ENCODE results near the gene AHCYL1. TPM values are rescaled to one million over a fixed set of nuclear protein-coding genes. Genes with fewer than 3 reads are reported as not detected.

AHCYL1 gene
- total RNA-seq, 1 experiment from 2014 or later, result 44.4 TPM

DNA sequence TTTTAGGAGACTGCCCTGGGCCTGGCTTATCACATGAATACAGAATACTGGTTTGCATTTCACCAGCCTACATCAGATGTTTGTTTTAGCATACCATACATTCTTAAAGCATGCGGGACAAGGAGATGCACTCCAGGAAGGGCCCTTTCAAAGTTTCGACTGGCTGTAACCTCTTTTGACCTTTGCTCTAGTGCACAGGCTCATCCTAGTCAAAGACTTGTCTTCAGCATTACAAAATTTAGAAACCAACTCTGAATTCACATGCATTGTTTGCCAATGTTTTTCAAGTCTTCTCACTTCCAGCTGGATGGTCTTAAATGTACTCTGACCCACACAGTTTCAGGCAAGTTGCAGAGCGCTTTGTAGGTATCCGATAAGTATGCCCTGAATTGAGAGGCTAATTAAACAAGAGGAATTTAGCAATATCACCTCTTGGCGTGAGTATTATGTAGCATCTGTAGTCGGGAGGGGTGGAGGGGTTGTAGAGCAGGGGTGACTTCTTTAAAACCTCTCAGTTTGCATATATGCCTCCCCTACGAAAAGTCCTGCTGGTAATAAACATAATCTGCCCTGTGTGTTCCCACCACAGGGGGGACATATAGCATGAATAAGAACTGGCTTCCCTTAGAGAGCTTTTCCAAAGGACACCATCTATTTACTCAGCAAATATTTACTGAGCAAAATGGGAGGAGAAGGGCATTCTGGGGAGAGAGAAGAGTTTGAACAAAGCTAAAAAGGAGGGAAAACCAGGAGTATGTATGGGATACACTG, 24.4 kb upstream of the AHCYL1 start:
- Histone ChIP-seq H3K36me3 (no peaks in the 10 kb centered on the region), H3K27ac (peak overlapping the region; percentile 5; the same call in 1 of the 2 replicates), H3K27me3 (no peaks in the 10 kb centered on the region), H3K4me1 (peaks cover 24% of the 10 kb centered on the region), H3K9me3 (replicated peaks) (no peaks in the 10 kb centered on the region), H3K4me3 (no peak overlapping the region)
- DNase-seq, result peak; percentile 18 to 20

DNA sequence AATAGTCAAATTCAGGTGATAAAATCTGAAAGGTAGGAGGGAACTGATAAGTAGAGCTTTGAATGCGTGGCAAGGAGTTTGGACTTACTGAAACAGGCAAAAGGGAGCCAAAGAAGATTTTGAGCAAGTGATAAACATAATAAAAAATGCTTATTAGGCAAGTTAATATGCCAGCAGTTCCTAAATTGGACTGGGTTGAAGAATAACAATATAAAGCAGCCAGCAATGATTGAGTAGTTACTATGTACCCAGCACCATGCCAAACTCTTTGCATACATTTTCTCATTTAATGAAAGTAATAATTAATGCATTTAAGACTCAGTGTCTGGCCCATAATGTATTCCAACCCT, 23.8 kb upstream of the AHCYL1 start:
- no peak for DNase-seq
- H3K36me3 ChIP-seq, result no peaks in the 10 kb centered on the region
- no peak overlapping the region for H3K27ac ChIP-seq
- peaks cover 24% of the 10 kb centered on the region for H3K4me1 ChIP-seq
- H3K4me3 ChIP-seq, result no peak overlapping the region
- H3K9me3 ChIP-seq (replicated peaks), result no peaks in the 10 kb centered on the region
- no peaks in the 10 kb centered on the region for H3K27me3 ChIP-seq

DNA sequence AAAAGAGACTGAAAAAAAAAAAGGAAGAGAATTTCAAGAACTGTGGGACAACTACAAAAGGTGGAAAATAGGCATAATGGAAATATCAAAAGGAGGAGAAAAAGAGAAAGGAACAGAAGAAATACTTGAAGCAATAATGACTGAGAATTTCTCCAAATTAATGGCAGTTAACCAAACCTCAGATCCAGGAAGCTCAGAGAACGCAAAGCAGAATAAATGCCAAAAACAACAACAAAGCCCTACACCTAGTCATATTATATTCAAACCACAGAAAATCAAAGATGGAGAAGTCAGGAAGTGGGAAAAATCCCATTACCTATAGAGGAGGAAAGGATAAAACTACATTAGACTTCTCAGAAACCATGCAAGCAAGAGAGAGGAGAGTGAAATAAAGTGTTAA, 20.7 kb upstream of the AHCYL1 start:
- H3K36me3 ChIP-seq, result no peaks in the 10 kb centered on the region
- no peaks in the 10 kb centered on the region for H3K9me3 ChIP-seq (replicated peaks)
- H3K4me1 ChIP-seq, result peaks cover 24% of the 10 kb centered on the region
- no peak for DNase-seq
- no peaks in the 10 kb centered on the region for H3K27me3 ChIP-seq
- no peak overlapping the region for H3K27ac ChIP-seq
- no peak overlapping the region for H3K4me3 ChIP-seq

DNA sequence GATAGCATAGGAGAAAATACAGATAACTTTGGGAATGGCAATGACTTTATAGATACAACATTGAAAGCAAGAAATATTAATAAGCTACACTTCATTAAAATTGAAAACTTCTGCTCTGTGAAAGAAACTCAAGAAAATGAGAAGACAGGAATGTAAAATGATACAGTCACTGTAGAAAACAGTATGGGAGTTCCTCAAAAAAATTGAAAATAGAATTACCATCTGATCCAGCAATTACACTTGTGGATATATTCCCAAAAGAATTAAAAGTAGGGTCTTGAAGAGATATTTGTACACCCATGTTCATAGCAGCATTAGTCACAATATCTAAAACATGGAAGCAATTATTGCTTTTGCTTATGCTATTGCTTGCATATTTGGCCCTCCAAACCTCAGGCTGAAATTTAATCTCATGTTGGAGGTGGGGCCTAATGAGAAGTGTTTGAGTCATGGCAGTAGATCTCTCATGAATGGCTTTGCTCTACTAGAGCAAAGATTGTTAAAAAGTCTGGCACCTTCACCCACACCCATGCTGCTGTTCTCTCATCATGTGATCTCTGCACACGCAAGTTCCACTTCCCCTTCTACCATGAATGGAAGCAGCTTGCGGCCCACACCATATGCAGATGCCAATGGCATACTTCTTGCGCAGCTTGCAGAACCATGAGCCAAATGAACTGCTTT, 15.3 kb upstream of the AHCYL1 start:
- Histone ChIP-seq H3K4me1 (peaks cover 10% of the 10 kb centered on the region), H3K27me3 (no peaks in the 10 kb centered on the region), H3K27ac (no peak overlapping the region), H3K36me3 (no peaks in the 10 kb centered on the region), H3K9me3 (replicated peaks) (no peaks in the 10 kb centered on the region), H3K4me3 (no peak overlapping the region)
- no peak for DNase-seq

DNA sequence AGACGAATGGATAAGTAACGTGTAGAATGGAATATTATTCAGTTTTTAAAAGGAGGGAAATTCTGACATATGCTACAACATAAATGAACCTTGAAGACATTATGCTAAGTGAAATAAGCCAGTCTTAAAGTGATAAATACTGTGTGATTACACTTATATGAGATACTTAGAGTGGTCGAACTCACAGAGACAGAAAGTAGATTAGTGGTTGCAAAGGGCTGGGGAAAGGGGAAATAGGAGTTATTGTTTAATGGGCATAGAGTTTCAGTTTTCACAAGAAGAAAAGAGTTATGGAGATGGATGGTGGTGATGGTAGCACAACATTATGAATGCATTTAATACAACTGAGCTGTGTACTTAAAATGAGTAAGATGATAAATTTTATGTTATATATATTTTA, 14.7 kb upstream of the AHCYL1 start:
- H3K27me3 ChIP-seq, result no peaks in the 10 kb centered on the region
- H3K27ac ChIP-seq, result no peak overlapping the region
- no peaks in the 10 kb centered on the region for H3K36me3 ChIP-seq
- no peak overlapping the region for H3K4me3 ChIP-seq
- no peak for DNase-seq
- peaks cover 10% of the 10 kb centered on the region for H3K4me1 ChIP-seq
- no peaks in the 10 kb centered on the region for H3K9me3 ChIP-seq (replicated peaks)

DNA sequence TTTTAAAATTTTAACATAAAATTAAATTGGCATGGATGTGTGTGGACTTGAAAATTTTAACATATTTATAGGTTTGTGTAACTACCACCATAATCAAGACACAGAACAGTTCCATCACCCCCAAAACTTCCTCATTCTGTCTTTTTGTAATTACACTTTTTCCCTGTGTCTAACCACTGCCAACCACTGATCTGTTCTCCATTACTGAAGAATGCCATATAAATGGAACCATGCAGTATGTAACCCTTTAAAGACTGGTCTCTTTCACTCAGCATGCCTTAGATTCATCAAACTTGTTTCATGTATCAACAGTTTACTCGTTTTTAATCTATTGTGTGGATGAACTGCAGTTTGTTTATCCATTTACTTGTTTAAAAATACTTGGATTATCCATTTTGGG, 13.0 kb upstream of the AHCYL1 start:
- H3K4me3 ChIP-seq, result no peak overlapping the region
- no peaks in the 10 kb centered on the region for H3K36me3 ChIP-seq
- no peaks in the 10 kb centered on the region for H3K9me3 ChIP-seq (replicated peaks)
- no peak for DNase-seq
- peaks cover 20% of the 10 kb centered on the region for H3K4me1 ChIP-seq
- no peaks in the 10 kb centered on the region for H3K27me3 ChIP-seq
- no peak overlapping the region for H3K27ac ChIP-seq

DNA sequence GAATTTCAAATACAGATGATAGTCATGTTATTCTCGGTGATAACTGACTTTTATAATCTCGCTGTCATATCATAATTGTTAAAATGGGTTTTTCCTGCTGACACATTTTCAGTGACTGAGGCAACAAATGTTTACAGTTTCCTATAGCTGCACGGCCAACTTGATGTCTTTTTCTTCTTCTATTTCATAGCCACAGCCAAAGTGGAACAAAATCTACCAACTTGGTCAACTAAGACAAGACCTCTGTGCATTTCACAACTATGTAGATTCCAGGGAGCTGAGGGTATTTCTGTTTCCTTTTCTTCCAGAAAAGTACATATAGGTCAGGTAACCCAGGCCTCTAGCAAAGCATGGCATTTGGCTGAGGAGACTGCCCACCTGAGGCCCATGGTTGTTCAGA, 10.4 kb upstream of the AHCYL1 start:
- peaks cover 21% of the 10 kb centered on the region for H3K4me1 ChIP-seq
- DNase-seq, result no peak
- H3K4me3 ChIP-seq, result no peak overlapping the region
- no peaks in the 10 kb centered on the region; the same call in 1 of the 2 replicates for H3K27me3 ChIP-seq
- H3K27ac ChIP-seq, result no peak overlapping the region
- H3K36me3 ChIP-seq, result no peaks in the 10 kb centered on the region
- no peaks in the 10 kb centered on the region for H3K9me3 ChIP-seq (replicated peaks)

DNA sequence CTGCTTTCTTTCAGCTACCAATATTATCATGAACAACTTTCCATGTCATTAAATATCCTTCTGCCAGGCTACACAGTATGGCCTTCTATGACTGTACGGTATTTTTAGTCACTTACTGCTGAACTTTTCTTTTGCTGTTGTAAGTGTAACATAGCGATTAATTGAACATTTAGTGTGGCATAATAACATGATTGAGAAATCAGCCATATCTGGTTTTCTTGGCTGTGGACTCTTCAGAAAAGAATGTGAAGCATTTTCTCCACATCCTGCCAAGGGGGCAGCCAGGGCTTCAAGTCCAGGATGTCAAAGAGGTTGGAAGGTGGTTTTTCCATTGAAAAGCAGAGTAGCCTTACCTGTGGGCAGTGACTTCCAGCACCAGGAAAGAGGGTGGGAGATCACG, 8.8 kb upstream of the AHCYL1 start:
- no peaks in the 10 kb centered on the region for H3K36me3 ChIP-seq
- no peaks in the 10 kb centered on the region for H3K9me3 ChIP-seq (replicated peaks)
- H3K27me3 ChIP-seq, result no peaks in the 10 kb centered on the region; the same call in 1 of the 2 replicates
- no peak overlapping the region for H3K4me3 ChIP-seq
- DNase-seq, result peak in 1 of 2 experiments; percentile 13
- peaks cover 12% of the 10 kb centered on the region for H3K4me1 ChIP-seq
- H3K27ac ChIP-seq, result peak overlapping the region; percentile 15; the same call in 1 of the 2 replicates

DNA sequence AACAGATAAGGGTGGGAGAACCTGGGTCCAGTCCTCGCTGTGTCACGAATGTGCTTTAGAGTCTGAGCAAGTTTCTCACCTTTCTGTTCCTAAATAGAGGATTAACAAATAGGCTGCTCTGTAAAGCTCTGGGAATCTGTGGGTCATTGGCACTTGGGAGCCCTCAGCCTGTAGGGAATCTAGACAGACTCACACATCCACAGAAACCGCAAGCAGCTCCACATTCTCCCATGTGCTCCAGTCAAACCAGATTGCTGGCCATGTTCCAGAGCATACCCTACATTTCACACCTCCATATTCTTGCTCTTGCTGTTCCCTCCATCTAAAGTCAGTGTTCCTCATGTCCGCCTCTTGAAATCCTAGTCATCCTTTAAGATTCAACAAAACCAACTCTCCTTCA, 7.8 kb upstream of the AHCYL1 start:
- peaks cover 11% of the 10 kb centered on the region; the same call in 1 of the 2 replicates for H3K4me1 ChIP-seq
- no peaks in the 10 kb centered on the region for H3K36me3 ChIP-seq
- no peaks in the 10 kb centered on the region; the same call in 1 of the 2 replicates for H3K27me3 ChIP-seq
- DNase-seq, result no peak
- no peaks in the 10 kb centered on the region for H3K9me3 ChIP-seq (replicated peaks)
- no peak overlapping the region for H3K27ac ChIP-seq
- H3K4me3 ChIP-seq, result no peak overlapping the region

DNA sequence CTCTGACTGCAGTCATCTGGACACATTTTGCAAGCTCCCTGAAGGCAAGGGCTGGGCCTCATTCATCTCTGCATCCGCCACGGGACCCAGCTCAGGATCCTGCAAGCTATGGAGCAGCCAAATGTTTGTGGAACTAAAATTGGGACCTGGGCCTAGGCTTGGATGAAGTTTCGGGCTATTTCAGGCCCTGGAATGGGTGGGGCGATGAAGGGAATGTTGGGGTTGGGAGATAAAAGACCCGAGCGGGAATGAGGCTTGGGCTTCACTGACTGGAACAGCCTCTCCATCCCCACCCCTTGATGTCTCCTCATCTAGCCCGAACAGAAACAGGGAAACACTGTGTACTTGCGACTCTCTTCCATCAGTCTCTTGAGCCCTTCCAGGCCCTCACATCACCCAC, 7.3 kb upstream of the AHCYL1 start:
- DNase-seq, result no peak
- H3K4me1 ChIP-seq, result peaks cover 11% of the 10 kb centered on the region; the same call in 1 of the 2 replicates
- no peaks in the 10 kb centered on the region for H3K36me3 ChIP-seq
- H3K4me3 ChIP-seq, result no peak overlapping the region
- no peak overlapping the region for H3K27ac ChIP-seq
- H3K27me3 ChIP-seq, result no peaks in the 10 kb centered on the region; the same call in 1 of the 2 replicates
- no peaks in the 10 kb centered on the region for H3K9me3 ChIP-seq (replicated peaks)

DNA sequence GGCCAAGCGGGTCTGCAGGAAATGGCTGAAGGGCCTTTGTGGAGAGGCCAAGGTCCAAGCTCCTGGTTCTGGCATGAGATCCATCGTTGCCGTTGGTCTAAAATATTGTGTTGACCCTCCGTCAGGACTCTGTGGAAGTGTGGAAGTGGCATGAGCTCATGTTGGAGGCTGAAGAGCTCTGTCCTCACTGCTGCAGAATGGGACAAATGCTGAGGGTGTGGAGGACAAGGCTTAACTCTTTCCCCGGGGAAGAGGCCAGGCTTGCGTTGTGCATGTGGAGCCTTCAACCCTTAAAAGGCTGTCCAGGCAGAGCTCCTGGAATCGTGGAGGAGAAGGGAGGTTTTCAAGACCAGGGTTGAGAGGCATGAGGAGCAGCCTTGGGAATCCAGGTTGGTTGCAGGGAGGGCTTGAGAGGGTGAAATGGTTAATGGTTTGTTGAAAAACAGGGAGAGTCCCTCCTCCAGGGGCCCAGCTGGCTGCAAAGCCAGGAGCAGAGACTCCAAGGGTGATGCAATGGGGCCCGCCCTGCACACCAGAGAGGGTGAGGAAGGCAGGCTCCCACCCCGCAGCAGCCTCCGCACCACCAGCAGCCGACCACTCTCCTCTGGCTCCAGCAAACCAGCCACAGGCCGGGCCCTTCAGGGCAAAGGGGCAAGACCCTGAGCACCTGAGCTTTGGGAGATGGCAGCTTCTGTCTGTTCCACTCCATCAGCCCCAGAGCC, 6.7 kb upstream of the AHCYL1 start:
- Histone ChIP-seq H3K4me3 (no peak overlapping the region), H3K9me3 (replicated peaks) (no peaks in the 10 kb centered on the region), H3K27ac (no peak overlapping the region), H3K27me3 (no peaks in the 10 kb centered on the region; the same call in 1 of the 2 replicates), H3K36me3 (no peaks in the 10 kb centered on the region), H3K4me1 (peaks cover 11% of the 10 kb centered on the region; the same call in 1 of the 2 replicates)
- DNase-seq, result no peak

DNA sequence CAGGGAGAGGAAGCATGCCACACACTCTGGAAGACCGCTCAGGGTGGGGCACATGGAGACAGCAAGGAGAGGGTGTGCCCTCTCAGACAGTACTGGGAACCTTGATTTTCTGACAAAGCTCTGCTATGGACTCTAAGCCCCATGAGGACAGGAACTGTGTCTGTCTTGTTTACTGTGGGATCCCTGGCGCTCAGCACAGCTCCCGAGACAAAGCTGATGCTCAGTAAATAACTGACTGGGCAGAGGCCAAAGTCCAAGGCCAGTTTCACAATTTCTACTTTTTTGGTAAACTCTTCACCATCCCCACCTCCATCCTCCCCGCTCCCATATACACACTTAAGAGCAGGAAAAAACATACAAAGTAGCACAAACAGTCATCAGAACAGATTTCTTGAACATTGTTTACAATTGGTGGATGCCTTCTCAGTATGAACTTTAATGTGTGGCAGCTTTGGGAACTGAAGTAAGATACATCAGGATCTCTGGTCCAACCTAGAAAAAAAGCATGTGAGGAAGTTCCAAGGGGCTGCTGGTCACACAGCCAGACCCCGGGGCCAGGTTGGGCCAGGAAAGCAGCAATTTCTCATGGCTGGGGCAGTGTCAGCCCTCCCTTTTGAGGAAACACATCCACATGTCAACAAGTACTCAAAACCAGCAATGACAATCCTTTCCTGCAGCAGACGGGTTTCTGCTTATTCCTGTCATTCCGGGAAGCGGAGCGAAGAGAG, 5.6 kb upstream of the AHCYL1 start:
- Histone ChIP-seq H3K4me1 (peaks cover 11% of the 10 kb centered on the region; the same call in 1 of the 2 replicates), H3K27ac (no peak overlapping the region)

DNA sequence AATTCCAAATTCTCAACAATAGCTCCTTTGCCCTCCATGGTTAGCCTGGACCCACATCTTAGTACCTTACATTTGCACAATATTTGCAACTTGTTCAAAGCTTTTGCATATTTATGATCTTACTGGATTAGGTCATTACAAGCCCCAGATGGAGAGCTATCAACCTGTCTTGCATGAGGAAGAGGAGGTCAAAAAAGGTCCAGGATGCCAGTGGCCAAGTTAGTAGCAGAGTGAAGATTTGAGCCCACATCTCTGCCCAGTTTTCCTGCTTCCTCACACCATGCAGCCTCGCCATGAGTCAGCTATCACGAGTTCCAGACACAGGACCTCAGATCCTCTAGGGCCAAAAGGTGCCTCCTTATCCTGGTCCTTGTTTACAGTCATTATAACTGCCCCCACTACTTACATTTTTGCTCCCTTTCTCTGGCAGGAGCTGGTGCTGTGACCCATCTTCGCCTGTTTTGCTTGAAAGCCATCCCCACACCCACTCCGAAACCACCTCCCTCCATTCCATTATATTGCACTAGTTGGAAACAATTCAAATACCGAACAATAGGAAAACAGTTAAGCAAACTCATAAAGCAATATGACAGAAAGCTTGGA, 5.0 kb upstream of the AHCYL1 start:
- peaks cover 11% of the 10 kb centered on the region; the same call in 1 of the 2 replicates for H3K4me1 ChIP-seq
- H3K27me3 ChIP-seq, result no peaks in the 10 kb centered on the region; the same call in 1 of the 2 replicates
- H3K9me3 ChIP-seq (replicated peaks), result no peaks in the 10 kb centered on the region
- no peaks in the 10 kb centered on the region for H3K36me3 ChIP-seq
- DNase-seq, result no peak
- H3K27ac ChIP-seq, result no peak overlapping the region
- H3K4me3 ChIP-seq, result no peak overlapping the region

More for the DNA sequence above, 5.6 kb upstream of the AHCYL1 start:
- DNase-seq, result no peak
- no peaks in the 10 kb centered on the region for H3K9me3 ChIP-seq (replicated peaks)
- H3K27me3 ChIP-seq, result no peaks in the 10 kb centered on the region; the same call in 1 of the 2 replicates
- H3K36me3 ChIP-seq, result no peaks in the 10 kb centered on the region
- H3K4me3 ChIP-seq, result no peak overlapping the region

Data from SJCRH30 (cell line).